Measurements from ENCODE around the gene TMEM17. TPM values are rescaled to one million over a fixed set of nuclear protein-coding genes. Genes with fewer than 3 reads are reported as not detected.

Gene TMEM17
- total and polyA plus RNA-seq, 2 donors (not counting 3 experiments of a cell fraction or from before 2014, with no cell fraction given) = 0.91 to 2.0 TPM

DNA sequence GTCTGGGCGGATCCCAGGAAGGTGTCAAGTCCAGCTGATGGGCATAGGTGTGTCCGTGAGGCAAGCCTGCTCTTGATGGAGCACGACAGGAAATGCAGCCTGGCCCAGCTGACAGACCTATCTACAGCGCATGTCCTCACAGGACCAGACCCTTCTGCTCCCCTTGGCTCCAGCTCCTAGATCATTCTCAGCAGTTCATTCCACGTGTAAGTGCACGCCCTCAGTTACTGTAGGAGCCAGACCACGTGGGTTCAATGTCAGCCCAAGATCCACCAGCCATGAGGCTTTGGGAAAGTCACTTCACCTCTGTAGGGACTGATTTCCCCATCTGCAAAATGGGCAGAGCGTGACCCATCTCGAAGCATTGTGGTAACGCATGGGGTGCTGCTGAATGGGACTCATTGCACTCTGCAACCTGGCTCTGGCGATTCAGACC is 47.8 kb downstream of the TMEM17 start:
- Histone ChIP-seq H3K36me3 (ENCODE audit: control insufficient read depth in 2 of 2, extremely low read depth in 1 of 2, insufficient read depth in 2 of 2, low read length in 2 of 2) (no peaks in the 10 kb centered on the region), H3K27me3 (ENCODE audit: control insufficient read depth in 2 of 2, insufficient read depth in 2 of 2, low read length in 2 of 2) (no peaks in the 10 kb centered on the region), H3K4me1 (ENCODE audit: control insufficient read depth, extremely low read depth, insufficient read depth, low read length) (peaks cover 5% of the 10 kb centered on the region), H3K9ac (replicated peaks; ENCODE audit: extremely low read depth, insufficient read depth, low read length) (no peak overlapping the region), H3K79me2 (ENCODE audit: control insufficient read depth, insufficient read depth, low read length) (no peaks in the 10 kb centered on the region), H2AFZ (ENCODE audit: low read depth, low read length) (no peak overlapping the region), H3K4me2 (ENCODE audit: insufficient read depth, low read length) (no peak overlapping the region), H3K4me3 (replicated peaks in 1 of 3; ENCODE audit: insufficient read depth in 1 of 3, low read depth in 1 of 3, low read length in 3 of 3) (no peak overlapping the region), H3K9me3 (replicated peaks; ENCODE audit: control insufficient read depth, insufficient read depth, low read length) (no peaks in the 10 kb centered on the region), H3K27ac (ENCODE audit: insufficient read depth, low read depth, low read length) (no peak overlapping the region), H4K20me1 (replicated peaks; ENCODE audit: control insufficient read depth, extremely low read depth, insufficient read depth, low read length) (no peaks in the 10 kb centered on the region), H3K9me1 (replicated peaks; ENCODE audit: control insufficient read depth, extremely low read depth, insufficient read depth, low read length) (no peaks in the 10 kb centered on the region)
- no peak for TF ChIP-seq EZH2 (IDR thresholded peaks at IDR 0.05; ENCODE audit: borderline replicate concordance, low read depth, low read length, severe bottlenecking)
- TF ChIP-seq JUN (IDR thresholded peaks at IDR 0.05; ENCODE audit: borderline replicate concordance, insufficient read depth, insufficient read length, low read depth) = no peak
- no peak for TF ChIP-seq FOS (IDR thresholded peaks at IDR 0.05; ENCODE audit: borderline replicate concordance, insufficient read depth, low read length)
- TF ChIP-seq, protein P1, sequence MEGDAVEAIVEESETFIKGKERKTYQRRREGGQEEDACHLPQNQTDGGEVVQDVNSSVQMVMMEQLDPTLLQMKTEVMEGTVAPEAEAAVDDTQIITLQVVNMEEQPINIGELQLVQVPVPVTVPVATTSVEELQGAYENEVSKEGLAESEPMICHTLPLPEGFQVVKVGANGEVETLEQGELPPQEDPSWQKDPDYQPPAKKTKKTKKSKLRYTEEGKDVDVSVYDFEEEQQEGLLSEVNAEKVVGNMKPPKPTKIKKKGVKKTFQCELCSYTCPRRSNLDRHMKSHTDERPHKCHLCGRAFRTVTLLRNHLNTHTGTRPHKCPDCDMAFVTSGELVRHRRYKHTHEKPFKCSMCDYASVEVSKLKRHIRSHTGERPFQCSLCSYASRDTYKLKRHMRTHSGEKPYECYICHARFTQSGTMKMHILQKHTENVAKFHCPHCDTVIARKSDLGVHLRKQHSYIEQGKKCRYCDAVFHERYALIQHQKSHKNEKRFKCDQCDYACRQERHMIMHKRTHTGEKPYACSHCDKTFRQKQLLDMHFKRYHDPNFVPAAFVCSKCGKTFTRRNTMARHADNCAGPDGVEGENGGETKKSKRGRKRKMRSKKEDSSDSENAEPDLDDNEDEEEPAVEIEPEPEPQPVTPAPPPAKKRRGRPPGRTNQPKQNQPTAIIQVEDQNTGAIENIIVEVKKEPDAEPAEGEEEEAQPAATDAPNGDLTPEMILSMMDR (IDR thresholded peaks at IDR 0.05; ENCODE audit: extremely low read depth in 1 of 2, insufficient read depth in 1 of 2, low read depth in 1 of 2, low read length in 2 of 2) = no peak
- TF ChIP-seq MYC (IDR thresholded peaks at IDR 0.05; ENCODE audit: low read depth, low read length) = no peak
- no peak for FAIRE-seq
- ChIA-PET POLR2A (no interaction called here), CTCF (interaction anchor here (0.7 to 9.0 kb wide), 19 partner anchors 11 to 1085 kb away, joined by 3 to 306 read pairs (median 11); partner anchors contain the start of gene TMEM17)
- intact Hi-C loops (cut with micrococcal nuclease) = loop anchor here (5.0 to 10.0 kb wide), 3 partner anchors 564 to 1029 kb away; no protein-coding TSS in a partner anchor
- DNase-seq (ENCODE audit: low read depth, low spot score) = no peak
- dilution Hi-C loops (cut with MboI; ENCODE audit: extremely low pct_ligation_motif_present, low sequenced_read_pairs) = no loop called here
- BruUV-seq (replicated peaks) = no TSS peak
